ENCODE data around the gene SESTD1.

SESTD1 gene

DNA sequence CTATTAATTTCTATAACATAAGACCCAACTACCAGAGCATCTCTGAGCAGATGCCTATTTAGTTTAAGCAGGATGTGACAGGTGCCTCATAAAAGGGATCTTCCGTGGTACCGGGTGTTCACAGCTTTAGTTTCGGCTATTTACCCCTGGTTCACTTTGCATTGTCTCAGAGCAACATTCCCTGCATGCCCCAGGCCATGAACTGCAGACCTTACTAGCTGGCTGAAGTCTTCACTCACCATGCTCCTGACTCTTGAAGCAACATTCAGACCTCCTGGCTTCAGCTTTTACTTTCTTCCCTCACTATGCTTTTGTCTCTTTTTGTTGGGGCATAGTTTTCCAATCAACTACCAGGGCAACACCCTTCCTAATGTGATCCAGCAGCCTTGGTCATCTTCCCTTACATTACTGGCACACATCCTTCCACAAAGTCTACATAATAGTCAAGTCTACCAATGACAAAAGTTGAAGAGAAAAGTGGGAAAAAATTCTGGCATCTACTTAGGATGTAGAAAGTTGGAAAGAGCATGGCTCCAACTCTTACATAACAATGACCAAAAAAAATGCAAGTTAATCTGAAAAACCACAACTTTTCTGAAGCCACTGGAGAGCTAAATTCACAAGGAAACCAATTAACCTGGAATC is 99.2 kb downstream of the SESTD1 start:
- Mint-ChIP-seq H3K36me3 (ENCODE audit: low read depth) (peaks cover 1% of the 10 kb centered on the region), H3K9me3 (no peaks in the 10 kb centered on the region), H3K27ac (no peak overlapping the region), H3K27me3 (ENCODE audit: low read depth) (no peaks in the 10 kb centered on the region), H3K4me3 (no peak overlapping the region), H3K4me1 (ENCODE audit: low read depth) (no peaks in the 10 kb centered on the region)

DNA sequence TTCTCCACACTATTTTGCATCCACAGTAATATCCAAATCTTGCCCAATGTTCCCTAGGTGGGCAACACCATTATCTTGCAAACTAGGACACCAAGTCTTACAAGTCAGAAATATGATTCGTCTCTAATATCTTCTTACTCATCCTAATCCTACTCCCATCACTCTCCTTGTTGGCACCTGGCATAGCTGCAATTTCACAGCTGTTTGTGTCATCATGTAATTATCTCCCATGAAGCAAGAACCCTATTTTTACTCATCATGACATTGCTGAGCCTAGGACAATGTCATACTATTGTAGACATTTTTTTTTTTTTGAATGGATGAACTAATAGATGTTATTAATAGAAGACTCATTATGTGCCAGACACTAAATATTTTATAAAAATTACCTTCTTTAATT is 123.4 kb downstream of the SESTD1 start:
- H3K27me3 Mint-ChIP-seq (ENCODE audit: low read depth) = no peaks in the 10 kb centered on the region
- H3K27ac Mint-ChIP-seq = no peak overlapping the region
- H3K9me3 Mint-ChIP-seq = no peaks in the 10 kb centered on the region
- no peak overlapping the region for H3K4me3 Mint-ChIP-seq
- H3K4me1 Mint-ChIP-seq (ENCODE audit: low read depth) = no peaks in the 10 kb centered on the region
- H3K36me3 Mint-ChIP-seq (ENCODE audit: low read depth) = no peaks in the 10 kb centered on the region

DNA sequence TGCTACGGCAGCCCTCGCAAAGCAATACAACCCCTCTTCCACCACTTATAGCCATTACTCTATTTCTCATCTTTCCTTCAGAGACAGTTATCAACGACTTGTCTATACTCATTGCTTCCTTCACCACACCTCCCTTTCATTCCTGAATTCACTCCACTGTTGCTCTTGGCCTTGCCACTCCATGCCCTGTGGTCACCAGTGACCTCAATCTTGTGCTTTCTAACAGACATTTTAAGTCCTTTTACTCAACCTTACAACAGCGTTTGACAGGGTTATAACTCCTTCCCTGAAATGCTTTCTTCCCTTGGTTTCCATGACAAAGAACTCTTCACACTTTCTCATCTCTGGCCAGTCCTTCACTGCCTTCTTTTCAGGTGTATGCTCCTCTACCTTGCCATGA is 124.1 kb downstream of the SESTD1 start:
- Mint-ChIP-seq H3K9me3 (no peaks in the 10 kb centered on the region), H3K4me3 (no peak overlapping the region), H3K4me1 (ENCODE audit: low read depth) (no peaks in the 10 kb centered on the region), H3K27ac (no peak overlapping the region), H3K36me3 (ENCODE audit: low read depth) (no peaks in the 10 kb centered on the region), H3K27me3 (ENCODE audit: low read depth) (no peaks in the 10 kb centered on the region)

DNA sequence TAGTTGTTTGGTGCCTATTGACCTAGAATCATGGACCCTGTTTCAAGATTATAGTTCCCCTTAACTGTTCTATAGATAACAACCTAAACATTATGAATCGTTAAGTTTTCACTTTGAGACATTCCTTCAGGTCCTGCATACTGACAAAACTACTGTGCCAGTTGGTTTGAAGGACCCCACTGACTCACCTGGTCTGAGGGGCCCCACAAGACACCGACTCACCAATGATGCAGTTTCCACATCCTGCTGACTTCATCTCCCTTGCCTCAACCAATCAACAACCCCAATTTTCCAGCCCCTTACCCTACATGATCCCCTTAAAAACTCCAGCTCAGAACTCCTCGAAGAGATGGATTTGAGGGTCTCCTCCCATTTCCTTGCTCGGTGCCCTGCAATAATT is 125.1 kb downstream of the SESTD1 start:
- H3K27ac Mint-ChIP-seq = no peak overlapping the region
- H3K27me3 Mint-ChIP-seq (ENCODE audit: low read depth) = no peaks in the 10 kb centered on the region
- no peaks in the 10 kb centered on the region for H3K4me1 Mint-ChIP-seq (ENCODE audit: low read depth)

DNA sequence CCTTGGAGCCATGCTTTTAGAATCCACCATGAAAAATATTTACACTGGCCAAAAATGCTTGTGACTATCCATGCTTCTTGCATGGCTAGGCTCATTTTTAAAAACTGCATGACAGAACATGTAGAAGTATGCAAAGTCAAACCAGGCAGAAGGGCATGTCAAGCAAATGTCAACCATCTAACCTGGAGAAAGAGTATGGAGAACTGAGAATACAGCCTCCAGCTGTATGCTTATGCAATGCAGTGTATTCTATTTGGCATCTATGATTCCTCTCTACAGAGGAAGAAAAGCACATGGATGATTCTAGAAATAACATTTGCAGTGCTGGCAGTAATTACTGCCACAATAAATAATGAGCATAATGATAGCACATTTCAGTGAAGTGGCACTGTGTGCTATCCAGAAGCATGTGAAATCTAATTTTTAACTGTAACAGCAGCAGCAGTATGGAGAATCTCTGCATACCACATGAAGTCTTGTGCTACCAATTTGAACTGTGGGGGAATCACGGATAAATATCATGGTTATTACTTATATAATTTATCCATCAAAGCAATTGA is 127.4 kb downstream of the SESTD1 start:
- no peak overlapping the region for H3K27ac Mint-ChIP-seq
- no peaks in the 10 kb centered on the region for H3K9me3 Mint-ChIP-seq
- H3K36me3 Mint-ChIP-seq (ENCODE audit: low read depth) = no peaks in the 10 kb centered on the region
- H3K4me3 Mint-ChIP-seq = no peak overlapping the region
- no peaks in the 10 kb centered on the region for H3K4me1 Mint-ChIP-seq (ENCODE audit: low read depth)
- no peaks in the 10 kb centered on the region for H3K27me3 Mint-ChIP-seq (ENCODE audit: low read depth)

More for the DNA sequence above, 125.1 kb downstream of the SESTD1 start:
- no peak overlapping the region for H3K4me3 Mint-ChIP-seq
- no peaks in the 10 kb centered on the region for H3K9me3 Mint-ChIP-seq
- H3K36me3 Mint-ChIP-seq (ENCODE audit: low read depth) = no peaks in the 10 kb centered on the region

DNA sequence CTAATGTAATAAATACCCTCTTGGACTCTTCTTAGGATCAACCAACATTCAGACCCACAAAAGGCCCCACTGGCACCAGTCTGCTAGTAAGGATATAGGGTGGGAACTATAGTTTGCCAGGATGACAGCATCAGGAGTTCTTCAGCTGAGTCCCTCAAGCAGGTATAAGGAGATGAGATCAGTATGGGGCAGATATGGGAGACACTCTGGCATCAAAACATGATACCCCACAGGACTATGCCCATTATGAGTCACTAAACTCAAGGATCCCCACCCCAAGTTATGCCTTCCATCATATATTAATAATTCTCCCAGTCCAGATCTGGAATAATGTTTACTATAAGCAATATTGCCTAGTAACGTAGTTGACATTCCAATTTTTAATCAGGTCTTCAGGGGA is 131.6 kb downstream of the SESTD1 start:
- H3K36me3 Mint-ChIP-seq (ENCODE audit: low read depth) = no peaks in the 10 kb centered on the region
- no peaks in the 10 kb centered on the region for H3K4me1 Mint-ChIP-seq (ENCODE audit: low read depth)
- no peak overlapping the region for H3K4me3 Mint-ChIP-seq
- no peak overlapping the region for H3K27ac Mint-ChIP-seq
- H3K27me3 Mint-ChIP-seq (ENCODE audit: low read depth) = no peaks in the 10 kb centered on the region
- no peaks in the 10 kb centered on the region for H3K9me3 Mint-ChIP-seq

DNA sequence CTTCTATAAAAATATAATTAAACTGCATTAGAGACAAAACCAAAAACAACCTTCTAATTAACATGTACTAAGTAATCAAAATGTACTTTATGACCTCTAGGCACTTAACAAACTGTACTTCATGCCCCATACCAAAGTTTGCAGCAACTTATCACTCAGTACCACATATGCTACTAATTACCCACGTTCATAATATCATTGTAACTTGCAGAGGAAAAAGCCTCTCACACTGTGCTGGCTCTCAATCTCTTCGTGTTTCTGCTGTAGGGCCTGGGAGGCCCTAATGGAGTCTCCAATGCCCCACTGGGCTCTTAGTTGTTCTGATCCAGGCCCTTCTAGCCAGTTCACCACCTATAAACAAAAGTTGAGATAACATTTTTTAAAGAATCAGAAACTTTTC is 132.6 kb downstream of the SESTD1 start:
- H3K27ac Mint-ChIP-seq = no peak overlapping the region
- no peaks in the 10 kb centered on the region for H3K9me3 Mint-ChIP-seq
- H3K27me3 Mint-ChIP-seq (ENCODE audit: low read depth) = no peaks in the 10 kb centered on the region
- no peaks in the 10 kb centered on the region for H3K4me1 Mint-ChIP-seq (ENCODE audit: low read depth)
- no peaks in the 10 kb centered on the region for H3K36me3 Mint-ChIP-seq (ENCODE audit: low read depth)
- H3K4me3 Mint-ChIP-seq = no peak overlapping the region

DNA sequence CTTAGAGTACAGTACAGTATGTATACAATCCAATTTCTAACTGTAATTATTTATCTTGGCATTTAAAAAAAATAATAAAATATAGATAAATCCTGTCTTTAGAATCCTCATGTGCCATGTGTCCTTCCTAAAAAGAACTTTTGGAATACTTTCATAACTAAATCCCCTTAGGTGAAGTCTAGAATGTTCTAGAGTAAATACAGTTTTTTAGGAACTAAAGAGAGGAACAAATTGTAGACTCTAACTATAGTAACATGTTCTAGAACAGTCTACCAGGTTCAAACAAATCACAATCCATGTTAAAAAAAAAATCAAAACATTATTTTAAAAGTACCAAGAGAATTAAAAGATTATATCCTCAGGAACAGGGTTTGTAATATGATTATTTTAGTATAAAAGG is 134.1 kb downstream of the SESTD1 start:
- Mint-ChIP-seq H3K9me3 (no peaks in the 10 kb centered on the region), H3K36me3 (ENCODE audit: low read depth) (no peaks in the 10 kb centered on the region), H3K4me1 (ENCODE audit: low read depth) (no peaks in the 10 kb centered on the region), H3K27me3 (ENCODE audit: low read depth) (no peaks in the 10 kb centered on the region), H3K4me3 (no peak overlapping the region), H3K27ac (no peak overlapping the region)

DNA sequence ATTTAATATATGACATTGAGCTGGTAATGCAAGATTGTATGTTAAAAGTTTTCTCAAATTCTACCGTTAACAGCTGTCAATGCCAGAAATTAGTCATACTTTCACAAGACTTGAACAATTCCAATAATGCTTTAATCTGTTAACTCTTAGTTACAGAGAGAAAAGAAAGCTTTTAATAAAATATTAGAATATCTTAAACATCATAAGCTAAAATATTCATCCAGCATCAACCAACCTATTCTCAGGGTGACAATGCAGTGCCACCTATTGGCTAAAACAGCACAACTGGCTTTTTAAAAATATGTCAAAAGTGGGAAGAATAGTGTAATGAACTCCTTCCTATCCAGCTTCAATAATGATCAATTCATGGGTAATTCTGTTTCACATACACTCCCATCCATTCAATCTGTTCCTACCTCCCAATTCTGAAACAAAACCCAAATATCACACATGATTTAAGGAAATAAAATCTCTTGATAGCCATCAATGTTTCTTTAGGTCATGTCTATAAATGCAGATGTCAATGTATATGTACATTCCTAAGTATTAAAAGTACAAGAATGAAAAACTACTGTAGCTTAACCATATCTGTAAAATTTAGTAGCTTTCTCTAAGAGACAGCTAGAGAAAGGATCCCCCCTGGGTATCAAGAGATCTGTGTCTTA is 134.9 kb downstream of the SESTD1 start:
- Mint-ChIP-seq H3K36me3 (ENCODE audit: low read depth) (no peaks in the 10 kb centered on the region), H3K9me3 (no peaks in the 10 kb centered on the region), H3K4me1 (ENCODE audit: low read depth) (no peaks in the 10 kb centered on the region), H3K27me3 (ENCODE audit: low read depth) (no peaks in the 10 kb centered on the region), H3K4me3 (no peak overlapping the region), H3K27ac (no peak overlapping the region)

DNA sequence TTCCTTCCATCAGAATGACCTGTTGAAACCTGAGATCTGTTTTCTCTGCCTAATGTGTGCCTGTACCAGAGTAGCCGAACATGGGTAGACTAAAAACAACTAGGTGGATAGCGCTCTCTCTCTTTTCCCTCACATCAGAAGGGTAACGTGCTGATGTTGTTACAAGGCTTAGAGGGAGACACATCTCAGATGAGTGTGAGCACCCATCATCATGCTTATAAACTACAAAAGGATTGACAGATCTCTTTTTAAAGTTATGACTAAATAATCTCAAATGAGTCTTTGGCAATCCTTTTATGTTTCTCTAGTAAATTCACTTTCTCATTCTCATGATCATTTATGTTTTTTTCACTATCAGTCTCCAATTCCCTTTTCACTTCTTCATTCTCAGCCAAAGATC is 139.2 kb downstream of the SESTD1 start:
- Mint-ChIP-seq H3K27me3 (ENCODE audit: low read depth) (no peaks in the 10 kb centered on the region), H3K4me1 (ENCODE audit: low read depth) (peaks cover 4% of the 10 kb centered on the region), H3K4me3 (no peak overlapping the region), H3K9me3 (no peaks in the 10 kb centered on the region), H3K36me3 (ENCODE audit: low read depth) (peaks cover 11% of the 10 kb centered on the region), H3K27ac (no peak overlapping the region)

DNA sequence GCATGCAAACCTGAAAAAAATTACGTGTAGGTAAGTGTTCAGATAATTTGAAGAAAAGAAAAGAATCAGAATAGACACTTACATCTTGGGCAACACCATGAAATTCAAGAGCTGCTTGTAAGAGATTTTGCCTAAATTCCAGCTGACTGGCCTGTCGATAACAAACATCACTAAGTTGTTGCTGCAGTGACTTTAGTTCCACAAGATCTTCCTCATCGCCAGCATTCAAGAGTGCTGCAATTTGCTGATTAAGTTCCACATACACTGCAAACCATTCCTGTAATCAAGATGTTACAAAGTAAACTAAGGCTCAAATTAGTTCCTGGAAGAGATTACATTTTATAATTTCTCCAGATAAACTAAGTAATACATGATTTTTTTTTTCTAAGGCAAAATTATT is 140.3 kb downstream of the SESTD1 start:
- Mint-ChIP-seq H3K4me3 (no peak overlapping the region), H3K9me3 (no peaks in the 10 kb centered on the region), H3K4me1 (ENCODE audit: low read depth) (peaks cover 4% of the 10 kb centered on the region)

DNA sequence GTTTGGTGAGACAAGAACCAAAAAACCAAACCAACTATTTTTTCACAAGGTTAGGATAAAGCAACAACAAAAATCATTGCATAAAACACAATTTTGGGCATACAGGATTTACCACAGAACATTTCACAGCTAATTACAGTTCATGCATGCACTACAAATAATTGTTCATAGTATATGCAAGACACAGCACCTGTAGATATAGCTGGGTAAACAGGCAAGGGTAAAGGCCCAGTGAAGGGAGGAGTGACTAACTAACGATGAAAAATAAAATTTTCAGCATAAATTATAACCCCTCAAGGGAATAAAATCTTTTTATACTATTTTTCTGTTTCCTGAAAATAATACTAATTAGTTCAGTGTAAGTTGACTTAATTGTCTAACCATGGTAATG is 141.4 kb downstream of the SESTD1 start:
- Mint-ChIP-seq H3K36me3 (ENCODE audit: low read depth) (peaks cover 11% of the 10 kb centered on the region), H3K4me1 (ENCODE audit: low read depth) (peaks cover 7% of the 10 kb centered on the region), H3K9me3 (no peaks in the 10 kb centered on the region), H3K27ac (no peak overlapping the region), H3K4me3 (no peak overlapping the region), H3K27me3 (ENCODE audit: low read depth) (no peaks in the 10 kb centered on the region)

More for the DNA sequence above, 140.3 kb downstream of the SESTD1 start:
- Mint-ChIP-seq H3K27me3 (ENCODE audit: low read depth) (no peaks in the 10 kb centered on the region), H3K27ac (no peak overlapping the region), H3K36me3 (ENCODE audit: low read depth) (peaks cover 11% of the 10 kb centered on the region)

DNA sequence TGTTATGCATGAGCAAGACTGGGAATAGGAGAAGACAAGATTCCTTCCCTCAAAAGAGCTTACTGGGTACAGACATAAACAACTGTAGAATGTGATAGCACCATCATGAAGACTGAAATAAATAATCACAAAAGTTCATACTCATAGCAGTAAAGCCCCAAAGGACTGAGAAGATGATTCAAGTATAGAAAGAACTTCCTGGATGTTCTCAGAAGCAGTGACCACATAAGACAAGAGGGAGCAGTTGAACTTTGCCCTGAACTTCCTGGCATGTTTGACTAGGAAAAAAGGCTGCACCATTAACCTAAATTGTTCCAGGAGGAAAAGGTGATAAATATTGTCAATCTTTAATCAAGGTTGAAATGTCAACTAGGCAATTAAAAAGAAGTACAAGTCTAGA is 156.9 kb downstream of the SESTD1 start:
- peaks cover 28% of the 10 kb centered on the region for H3K36me3 Mint-ChIP-seq (ENCODE audit: low read depth)
- no peaks in the 10 kb centered on the region for H3K27me3 Mint-ChIP-seq (ENCODE audit: low read depth)
- peak overlapping the region; percentile 19 for H3K4me3 Mint-ChIP-seq
- no peaks in the 10 kb centered on the region for H3K9me3 Mint-ChIP-seq
- H3K4me1 Mint-ChIP-seq (ENCODE audit: low read depth) = peaks cover 26% of the 10 kb centered on the region
- H3K27ac Mint-ChIP-seq = peak overlapping the region; percentile 52

DNA sequence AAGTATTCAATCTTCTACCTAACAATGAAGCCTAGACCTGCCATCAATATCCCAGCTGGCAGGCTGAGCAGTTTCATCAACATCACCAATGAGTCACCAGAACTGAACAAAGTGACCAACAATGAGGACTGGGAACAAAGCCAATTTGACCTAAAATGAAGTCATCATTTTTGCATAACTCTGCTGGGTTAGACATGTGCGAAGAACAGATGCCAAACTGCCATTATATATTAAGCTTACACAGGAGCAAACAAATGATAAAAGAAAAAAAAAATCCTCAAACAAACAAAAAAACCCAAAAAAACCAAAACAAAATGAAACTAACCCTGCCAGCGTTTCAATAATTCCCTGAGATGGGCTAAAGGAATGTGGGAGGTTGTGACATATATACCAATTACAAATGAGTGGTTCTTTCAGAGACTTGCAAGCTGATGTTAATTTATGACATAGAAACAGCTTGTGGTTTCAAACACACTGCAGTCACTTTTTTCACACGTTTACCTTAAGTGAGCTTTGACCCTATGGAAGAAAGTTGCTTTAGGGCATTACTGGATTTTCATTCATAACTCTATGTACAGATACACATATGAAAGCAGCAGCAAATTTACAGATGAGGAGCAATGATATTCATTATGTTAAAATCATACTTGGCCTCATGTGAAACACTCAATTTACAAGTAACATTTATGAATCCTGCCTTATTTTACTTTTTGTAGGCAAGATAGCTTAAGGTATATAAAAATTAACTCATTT is 157.8 kb downstream of the SESTD1 start:
- H3K27me3 Mint-ChIP-seq (ENCODE audit: low read depth) = no peaks in the 10 kb centered on the region
- H3K27ac Mint-ChIP-seq = peak overlapping the region; percentile 84
- peaks cover 26% of the 10 kb centered on the region for H3K4me1 Mint-ChIP-seq (ENCODE audit: low read depth)
- H3K4me3 Mint-ChIP-seq = peak overlapping the region; percentile 2
- H3K9me3 Mint-ChIP-seq = no peaks in the 10 kb centered on the region
- H3K36me3 Mint-ChIP-seq (ENCODE audit: low read depth) = peaks cover 27% of the 10 kb centered on the region

DNA sequence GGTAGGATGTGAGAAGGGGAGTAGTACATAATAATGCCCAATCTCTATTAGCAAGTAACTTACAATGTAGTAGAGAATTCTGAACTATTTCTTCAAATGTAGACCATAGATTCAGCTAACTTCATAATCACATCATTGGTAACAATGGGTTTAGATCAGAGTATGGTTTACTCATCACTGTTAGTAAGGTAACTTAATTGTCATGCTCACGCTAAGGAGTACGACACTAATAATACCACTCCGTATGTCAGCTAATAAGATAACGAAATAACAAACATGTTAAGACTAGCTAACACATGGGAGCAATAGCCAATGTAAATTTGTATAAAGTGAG is 158.3 kb downstream of the SESTD1 start:
- no peaks in the 10 kb centered on the region for H3K9me3 Mint-ChIP-seq
- H3K4me3 Mint-ChIP-seq = no peak overlapping the region

More for the DNA sequence above, 158.3 kb downstream of the SESTD1 start:
- Mint-ChIP-seq H3K27ac (no peak overlapping the region), H3K36me3 (ENCODE audit: low read depth) (peaks cover 26% of the 10 kb centered on the region), H3K27me3 (ENCODE audit: low read depth) (no peaks in the 10 kb centered on the region), H3K4me1 (ENCODE audit: low read depth) (peaks cover 26% of the 10 kb centered on the region)
